OCI-LY3 (cell line): ENCODE results near the gene C1QTNF9.
"Not testable (repeated sequence)": the region's sequence is repeated elsewhere in the genome, so short reads cannot be mapped to it uniquely, and the experiment has no call there.

ENCODE experiments used
- H2AFZ ChIP-seq: fragments of 200-600, 300-600 bp; shearing (Covaris generic); 2 replicates; pipeline ENCODE4 v1.6.0; 2014; ENCODE audit warnings: antibody characterized with exemption, low read depth, low read length
- H3K27ac ChIP-seq: fragments of 200-600, 300-600 bp; sonication (generic); 2 replicates; pipeline ENCODE4 v1.5.1; 2014; ENCODE audit warnings: mild to moderate bottlenecking, low read length, moderate library complexity, mixed read lengths
- H3K27me3 ChIP-seq: fragments of 200-600, 300-600 bp; sonication (generic); 2 replicates; pipeline ENCODE4 v1.6.1; 2014; ENCODE audit warnings: low read depth, low read length, mixed read lengths
- H3K36me3 ChIP-seq: fragments of 200-600, 300-600 bp; sonication (generic); replicated peaks from 2 replicates; pipeline ENCODE3; 2014; ENCODE audit warnings: low read depth, low read length, mixed read lengths
- H3K4me1 ChIP-seq: fragments of 300-600, 200-600 bp; sonication (generic); 2 replicates; pipeline ENCODE4 v1.6.1; 2014; ENCODE audit warnings: low read length, mixed read lengths
- H3K4me2 ChIP-seq: fragments of 200-600, 300-600 bp; sonication (generic); 2 replicates; pipeline ENCODE4 v1.6.1; 2014; ENCODE audit warnings: low read length, mixed read lengths
- H3K4me3 ChIP-seq: fragments of 300-600, 200-600 bp; sonication (generic); 2 replicates; pipeline ENCODE4 v1.5.1; 2014; ENCODE audit warnings: antibody characterized with exemption, mild to moderate bottlenecking, low read length, moderate library complexity
- H3K79me2 ChIP-seq: fragments of 300-600, 200-600 bp; shearing (Covaris generic); 2 replicates; pipeline ENCODE4 v1.6.1; 2014; ENCODE audit warnings: mild to moderate bottlenecking, low read length, mixed read lengths
- H3K9ac ChIP-seq: fragments of 300-600, 200-600 bp; shearing (Covaris generic); 2 replicates; pipeline ENCODE4 v1.6.0; 2014; ENCODE audit warnings: mild to moderate bottlenecking, low read length, moderate library complexity
- H3K9me3 ChIP-seq: fragments of 200-600, 300-600 bp; shearing (Covaris generic); 2 replicates; pipeline ENCODE4 v1.6.1; 2014; ENCODE audit warnings: low read length, mixed read lengths; ENCODE audit not compliant: insufficient read depth
- H4K20me1 ChIP-seq: fragments of 200-600, 300-600 bp; sonication (generic); 2 replicates; pipeline ENCODE4 v1.6.1; 2016; ENCODE audit warnings: low read length, mixed read lengths; ENCODE audit not compliant: insufficient read depth
- CTCF ChIP-seq: fragments of 200-600, 300-600 bp; sonication (generic); IDR thresholded peaks from 2 replicates; pipeline ENCODE4 v1.5.1; 2014; ENCODE audit warnings: antibody characterized with exemption, low read length, low read depth
- EZH2phosphoT487 ChIP-seq: fragments of 200-600 bp; shearing (Covaris generic); IDR thresholded peaks from 2 replicates; pipeline ENCODE4 v1.6.1; 2018; ENCODE audit warnings: antibody characterized with exemption, mixed run types, low read depth

The C1QTNF9 gene

GRCh38 chr13:24365191-24365590, 55.8 kb downstream of the C1QTNF9 start:
- Histone ChIP-seq H3K4me3 (no peak overlapping the region), H3K9me3 (no peaks in the 10 kb centered on the region), H3K36me3 (no peaks in the 10 kb centered on the region), H3K4me1 (no peaks in the 10 kb centered on the region), H3K27me3 (no peaks in the 10 kb centered on the region), H3K79me2 (no peaks in the 10 kb centered on the region), H4K20me1 (no peaks in the 10 kb centered on the region), H3K4me2 (no peak overlapping the region), H3K9ac (no peak overlapping the region), H2AFZ (no peak overlapping the region), H3K27ac (no peak overlapping the region)
- TF ChIP-seq CTCF (no peak), EZH2phosphoT487 (no peak)

- not testable (repeated sequence) for H3K9ac ChIP-seq, H3K4me2 ChIP-seq, H3K4me1 ChIP-seq, H4K20me1 ChIP-seq, H3K27ac ChIP-seq, H3K79me2 ChIP-seq, H3K4me3 ChIP-seq, H3K36me3 ChIP-seq, H2AFZ ChIP-seq, H3K9me3 ChIP-seq, H3K27me3 ChIP-seq
These were observed 56.9 kb downstream of the C1QTNF9 start for GRCh38 chr13:24366315-24366714.

GRCh38 chr13:24371273-24371672, 61.9 kb downstream of the C1QTNF9 start:
- H3K79me2 ChIP-seq, H3K4me1 ChIP-seq: not testable (repeated sequence)

More at GRCh38 chr13:24371273-24371672, 61.9 kb downstream of the C1QTNF9 start:
- not testable (repeated sequence) for H3K4me3 ChIP-seq, H3K9ac ChIP-seq, H3K27me3 ChIP-seq, H2AFZ ChIP-seq, H3K27ac ChIP-seq, H3K4me2 ChIP-seq, H3K9me3 ChIP-seq, H3K36me3 ChIP-seq, H4K20me1 ChIP-seq
